ENCODE measurements around the gene TMEM204.

- no peak for TF ChIP-seq POLR2A (IDR thresholded peaks at IDR 0.05)
- no peak for TF ChIP-seq EP300 (IDR thresholded peaks at IDR 0.05; ENCODE audit: low read depth)
- TF ChIP-seq, protein P1, sequence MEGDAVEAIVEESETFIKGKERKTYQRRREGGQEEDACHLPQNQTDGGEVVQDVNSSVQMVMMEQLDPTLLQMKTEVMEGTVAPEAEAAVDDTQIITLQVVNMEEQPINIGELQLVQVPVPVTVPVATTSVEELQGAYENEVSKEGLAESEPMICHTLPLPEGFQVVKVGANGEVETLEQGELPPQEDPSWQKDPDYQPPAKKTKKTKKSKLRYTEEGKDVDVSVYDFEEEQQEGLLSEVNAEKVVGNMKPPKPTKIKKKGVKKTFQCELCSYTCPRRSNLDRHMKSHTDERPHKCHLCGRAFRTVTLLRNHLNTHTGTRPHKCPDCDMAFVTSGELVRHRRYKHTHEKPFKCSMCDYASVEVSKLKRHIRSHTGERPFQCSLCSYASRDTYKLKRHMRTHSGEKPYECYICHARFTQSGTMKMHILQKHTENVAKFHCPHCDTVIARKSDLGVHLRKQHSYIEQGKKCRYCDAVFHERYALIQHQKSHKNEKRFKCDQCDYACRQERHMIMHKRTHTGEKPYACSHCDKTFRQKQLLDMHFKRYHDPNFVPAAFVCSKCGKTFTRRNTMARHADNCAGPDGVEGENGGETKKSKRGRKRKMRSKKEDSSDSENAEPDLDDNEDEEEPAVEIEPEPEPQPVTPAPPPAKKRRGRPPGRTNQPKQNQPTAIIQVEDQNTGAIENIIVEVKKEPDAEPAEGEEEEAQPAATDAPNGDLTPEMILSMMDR (IDR thresholded peaks at IDR 0.05), result no peak
Observed at GRCh38 chr16:1486551-1487390, 46.7 kb upstream of the TMEM204 start.

Data from transverse colon (tissue), 3 donors.